Kidney (tissue), 14 donors: ENCODE data around the gene KDF1. TPM values are rescaled to one million over a fixed set of nuclear protein-coding genes. Genes with fewer than 3 reads are reported as not detected.

Source experiments
- DNase-seq, 5 donors: peaks; one replicate each; pipeline ENCODE4 v3.0.0-alpha.2; 2013 to 2020
- FAIRE-seq: peaks from 2 replicates; lab custom pipeline; 2012; peaks lifted over from hg19 to GRCh38; lab: Jason Lieb, UNC
- H3K27ac ChIP-seq, 2 donors: one replicate each; pipeline ENCODE4 v1.7.0; 2013; ENCODE audit warnings: low read depth in 2 of 2, low read length in 2 of 2, inconsistent platforms in 1 of 2
- H3K27me3 ChIP-seq: one replicate; pipeline ENCODE4 v1.7.1; 2013; ENCODE audit warnings: low read length, inconsistent platforms; ENCODE audit not compliant: control insufficient read depth, insufficient read depth
- H3K36me3 ChIP-seq, 3 donors: one replicate each; pipeline versions ENCODE4 v1.7.0 to v1.7.1; 2013; ENCODE audit warnings: low read length in 3 of 3, control low read depth in 1 of 3, inconsistent platforms in 1 of 3; ENCODE audit not compliant: insufficient read depth in 3 of 3, control insufficient read depth in 2 of 3
- H3K4me1 ChIP-seq, 3 donors: one replicate each; pipeline versions ENCODE4 v1.7.0 to v1.7.1; 2013; ENCODE audit warnings: low read length in 3 of 3, inconsistent platforms in 1 of 3, low read depth in 1 of 3; ENCODE audit not compliant: control insufficient read depth in 2 of 3, insufficient read depth in 2 of 3
- H3K4me3 ChIP-seq, 3 donors: one replicate each; pipeline versions ENCODE4 v1.7.0 to v1.8.1; 2013; ENCODE audit warnings: low read length in 3 of 3, control low read depth in 1 of 3, inconsistent platforms in 1 of 3
- H3K9ac ChIP-seq, 3 donors: one replicate each; pipeline versions ENCODE4 v1.7.0 to v1.7.1; 2013; ENCODE audit warnings: low read length in 3 of 3, control low read depth in 1 of 3, inconsistent platforms in 1 of 3
- H3K9me3 ChIP-seq, 3 donors: one replicate each; pipeline versions ENCODE4 v1.7.0 to v1.7.1; 2013; ENCODE audit warnings: low read length in 3 of 3, control low read depth in 1 of 3, inconsistent platforms in 1 of 3; ENCODE audit not compliant: control insufficient read depth in 2 of 3, insufficient read depth in 1 of 3
- CTCF ChIP-seq: IDR thresholded peaks from 3 replicates; pipeline ENCODE4 v1.5.1; 2012; ENCODE audit warnings: mild to moderate bottlenecking, moderate library complexity, borderline replicate concordance; ENCODE audit not compliant: insufficient read depth; ENCODE audit errors: extremely low read depth
- intact Hi-C: fragments of 100-400 bp; cut with DNase I; formaldehyde crosslinking; loops from one replicate; pipeline ENCODE4 v1.11.1; 2022
- polyA plus RNA-seq: library from polyadenylated mRNA; stranded (reverse); fragments of 350-450 nt; fragmentation: Illumina TruSeq; extraction: RNeasy Lipid Tissue Mini Kit (QIAGEN cat#74804); gene quantifications from one replicate; pipeline ENCODE4 v1.2.3, GENCODE V29; 2014; ENCODE audit warnings: low read depth, low replicate concordance; ENCODE audit not compliant: insufficient read depth
- total RNA-seq: library from RNA; stranded (reverse); fragmentation: NEBNext Ultra II Directional; extraction: Animal tissue kit (Norgen Biotek cat#: 25700); gene quantifications from one replicate; pipeline ENCODE4 v1.2.1, GENCODE V29; 2021
- donor health status: control.
- donor health status: control.
- donor health status: control.
- donor health status: control.
- donor health status: control.
- donor health status: DM: yes; HTN: yes; CAD: no.
- donor health status: Normal renal cell carcinoma (clear cell type).

Gene KDF1
- total and polyA plus RNA-seq, 2 donors from 2014 or later = 14.1 to 19.3 TPM

- Histone ChIP-seq H3K9ac (peak overlapping the region in 1 of 3 donors; percentile 22), H3K27me3 (peaks cover 9% of the 10 kb centered on the region), H3K36me3 (no peaks in the 10 kb centered on the region), H3K4me3 (no peak overlapping the region), H3K27ac (peak overlapping the region; percentile 33 to 71), H3K4me1 (peaks cover 3 to 23% (median 12%) of the 10 kb centered on the region in 3 donors), H3K9me3 (no peaks in the 10 kb centered on the region)
- DNase-seq (peak; percentile 69 to 91 (median 76)), FAIRE-seq (no peak)
- TF ChIP-seq CTCF = no peak
- intact Hi-C loops = no loop called here
These were observed 39.2 kb upstream of the KDF1 start for GRCh38 chr1:26999440-26999987.

- H3K4me1 ChIP-seq = peaks cover 3 to 16% (median 9%) of the 10 kb centered on the region in 3 donors
- peaks cover 10% of the 10 kb centered on the region for H3K27me3 ChIP-seq
- H3K36me3 ChIP-seq = no peaks in the 10 kb centered on the region
- no peak for TF ChIP-seq CTCF
- peak in 1 of 5 donors; percentile 43 for DNase-seq
- intact Hi-C loops = no loop called here
- H3K27ac ChIP-seq = peak overlapping the region; percentile 71 to 73
- peak overlapping the region in 1 of 3 donors; percentile 22 for H3K9ac ChIP-seq
- no peaks in the 10 kb centered on the region for H3K9me3 ChIP-seq
- no peak for FAIRE-seq
- H3K4me3 ChIP-seq = no peak overlapping the region
These were observed 38.4 kb upstream of the KDF1 start for GRCh38 chr1:26998429-26999300.

GRCh38 chr1:26996665-26997064 lies 36.4 kb upstream of the KDF1 start:
- Histone ChIP-seq H3K4me1 (peaks cover 3 to 19% (median 9%) of the 10 kb centered on the region in 3 donors), H3K9me3 (no peaks in the 10 kb centered on the region), H3K36me3 (no peaks in the 10 kb centered on the region), H3K4me3 (no peak overlapping the region), H3K27ac (no peak overlapping the region), H3K9ac (no peak overlapping the region), H3K27me3 (peaks cover 13% of the 10 kb centered on the region)
- intact Hi-C loops = no loop called here
- no peak for FAIRE-seq
- no peak for TF ChIP-seq CTCF
- no peak for DNase-seq
